ENCODE results near the gene CCDC178. TPM values are rescaled to one million over a fixed set of nuclear protein-coding genes. Genes with fewer than 3 reads are reported as not detected.

CCDC178 gene
- total and polyA plus RNA-seq, 2 of the 4 experiments (the other 2 are of a cell fraction): not detected

- no peak overlapping the region for H2AK5ac ChIP-seq (ENCODE audit: low read depth, low read length)
- no peaks in the 10 kb centered on the region for H3K36me3 ChIP-seq (ENCODE audit: control insufficient read depth, insufficient read depth, low read length)
- no peak for ATAC-seq (ENCODE audit: low read depth)
- H2BK5ac ChIP-seq (ENCODE audit: low read depth, low read length, poor library complexity, severe bottlenecking): no peak overlapping the region
- ChIA-PET CTCF (no interaction called here), POLR2A (ENCODE audit: unreplicated experiment) (no interaction called here)
- no peak overlapping the region for H4K5ac ChIP-seq (ENCODE audit: low read depth, low read length)
- intact Hi-C loops (cut with micrococcal nuclease): no loop called here
- TF ChIP-seq FOS (IDR thresholded peaks at IDR 0.05; ENCODE audit: low read depth, low read length) (no peak), SMC3 (IDR thresholded peaks at IDR 0.05; ENCODE audit: low read depth, low read length) (no peak), MXI1 (IDR thresholded peaks at IDR 0.05; ENCODE audit: borderline replicate concordance, low read depth, low read length) (no peak)
- no peak overlapping the region for H2AFZ ChIP-seq (replicated peaks; ENCODE audit: low read length, poor library complexity)
- dilution Hi-C loops (cut with HindIII; ENCODE audit: low sequenced_read_pairs, unreplicated experiment): no loop called here
- H3K4me1 ChIP-seq (ENCODE audit: control insufficient read depth, insufficient read depth, low read length): no peaks in the 10 kb centered on the region
- no peak overlapping the region for H3K14ac ChIP-seq (replicated peaks; ENCODE audit: low read depth, low read length)
- no peaks in the 10 kb centered on the region for H3K9me3 ChIP-seq (ENCODE audit: control insufficient read depth, insufficient read depth, low read length)
- H3K9me1 ChIP-seq (ENCODE audit: insufficient read depth, low read length): no peaks in the 10 kb centered on the region
- H3K4ac ChIP-seq (ENCODE audit: low read depth, low read length): no peak overlapping the region
- H3K56ac ChIP-seq (ENCODE audit: extremely low read depth, insufficient read depth, low read length): no peak overlapping the region
- H4K8ac ChIP-seq (ENCODE audit: low read depth in 2 of 2, low read length in 2 of 2): no peak overlapping the region
- no peaks in the 10 kb centered on the region for H4K20me1 ChIP-seq (ENCODE audit: insufficient read depth, low read length)
- H3K4me3 ChIP-seq (ENCODE audit: insufficient read depth, low read depth, low read length): no peak overlapping the region
- H3K27ac ChIP-seq (ENCODE audit: insufficient read depth, low read length): no peak overlapping the region
- no peak overlapping the region for H4K91ac ChIP-seq (ENCODE audit: insufficient read depth, low read depth, low read length)
- H2BK15ac ChIP-seq (ENCODE audit: low read depth, low read length): no peak overlapping the region
- no peaks in the 10 kb centered on the region for H3K79me1 ChIP-seq (ENCODE audit: low read depth in 1 of 2, low read length in 2 of 2)
- no peak overlapping the region for H3K23ac ChIP-seq (ENCODE audit: low read depth, low read length)
- in situ Hi-C loops (cut with MboI; ENCODE audit: low sequenced_read_pairs): no loop called here
- no peak overlapping the region for H3K18ac ChIP-seq (ENCODE audit: low read depth, low read length)
- DNase-seq: no peak
- H2BK20ac ChIP-seq (ENCODE audit: low read depth, low read length): no peak overlapping the region
- H3K4me2 ChIP-seq (ENCODE audit: low read depth, low read length): no peak overlapping the region
- no peak overlapping the region for H2AK9ac ChIP-seq (replicated peaks; ENCODE audit: low read depth, low read length, poor library complexity)
- no CpG with 5 or more reads among the region's 5 CpGs for WGBS, 2 experiments (ENCODE audit: extremely low coverage in 2 of 2, insufficient read length in 1 of 2)
- H2BK120ac ChIP-seq (ENCODE audit: low read depth, low read length): no peak overlapping the region
- no peaks in the 10 kb centered on the region for H3K27me3 ChIP-seq (ENCODE audit: control insufficient read depth, insufficient read depth, low read length)
- no peak overlapping the region for H3K9ac ChIP-seq (ENCODE audit: low read depth, low read length)
- no TSS peak for BruUV-seq (replicated peaks)
These were observed 426.3 kb downstream of the CCDC178 start for GRCh38 chr18:33014060-33014796.
